ENCODE data around the gene CHRNB1.
"Not testable (repeated sequence)": the region's sequence is repeated elsewhere in the genome, so short reads cannot be mapped to it uniquely, and the experiment has no call there.

CHRNB1 gene

DNA sequence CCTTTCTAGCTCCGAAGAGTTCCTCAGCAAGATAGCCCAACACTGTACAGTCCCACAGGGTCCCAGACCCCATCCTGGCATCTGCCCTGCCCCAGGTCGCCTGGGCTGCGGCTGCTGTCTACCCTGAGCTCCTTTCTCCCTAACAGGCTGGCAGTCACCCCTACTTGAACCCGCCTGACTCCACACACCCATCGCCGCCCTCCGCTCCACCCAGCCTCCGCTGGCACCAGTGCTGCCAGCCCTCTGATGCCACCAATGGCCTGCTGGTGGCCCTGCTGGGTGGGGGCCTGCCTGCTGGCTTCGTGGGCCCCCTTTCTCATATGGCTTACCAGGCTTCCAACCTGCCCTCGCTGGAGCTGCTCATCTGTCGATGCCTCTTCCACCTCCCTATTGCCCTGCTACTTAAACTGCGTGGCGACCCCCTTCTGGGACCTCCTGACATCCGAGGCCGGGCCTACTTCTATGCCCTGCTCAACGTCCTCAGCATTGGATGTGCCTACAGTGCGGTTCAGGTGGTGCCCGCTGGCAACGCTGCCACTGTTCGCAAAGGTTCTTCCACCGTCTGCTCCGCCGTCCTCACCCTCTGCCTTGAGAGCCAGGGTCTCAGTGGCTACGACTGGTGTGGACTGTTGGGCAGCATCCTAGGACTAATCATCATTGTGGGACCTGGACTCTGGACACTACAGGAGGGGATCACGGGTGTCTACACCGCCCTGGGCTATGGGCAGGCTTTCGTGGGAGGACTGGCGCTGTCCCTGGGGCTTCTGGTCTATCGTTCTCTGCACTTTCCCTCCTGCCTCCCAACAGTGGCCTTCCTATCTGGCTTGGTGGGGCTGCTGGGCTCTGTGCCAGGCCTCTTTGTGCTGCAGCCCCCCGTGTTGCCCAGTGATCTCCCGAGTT, 37.2 kb downstream of the CHRNB1 start:
- DNase-seq (ENCODE audit: insufficient read length, low spot score); FAIRE-seq: not testable (repeated sequence)

DNA sequence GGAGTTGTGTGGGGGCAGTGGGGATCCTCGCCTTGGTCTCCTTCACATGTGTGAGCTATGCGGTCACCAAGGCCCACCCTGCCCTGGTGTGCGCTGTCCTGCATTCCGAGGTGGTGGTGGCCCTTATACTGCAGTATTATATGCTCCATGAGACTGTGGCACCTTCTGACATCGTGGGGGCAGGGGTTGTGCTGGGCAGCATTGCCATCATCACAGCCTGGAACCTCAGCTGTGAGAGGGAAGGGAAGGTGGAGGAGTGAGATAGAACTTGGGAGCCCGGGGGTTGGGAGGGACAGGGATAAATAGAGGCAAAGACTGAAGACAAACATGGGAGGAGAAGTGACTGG, 37.9 kb downstream of the CHRNB1 start:
- not testable (repeated sequence) for DNase-seq (ENCODE audit: insufficient read length, low spot score); FAIRE-seq

DNA sequence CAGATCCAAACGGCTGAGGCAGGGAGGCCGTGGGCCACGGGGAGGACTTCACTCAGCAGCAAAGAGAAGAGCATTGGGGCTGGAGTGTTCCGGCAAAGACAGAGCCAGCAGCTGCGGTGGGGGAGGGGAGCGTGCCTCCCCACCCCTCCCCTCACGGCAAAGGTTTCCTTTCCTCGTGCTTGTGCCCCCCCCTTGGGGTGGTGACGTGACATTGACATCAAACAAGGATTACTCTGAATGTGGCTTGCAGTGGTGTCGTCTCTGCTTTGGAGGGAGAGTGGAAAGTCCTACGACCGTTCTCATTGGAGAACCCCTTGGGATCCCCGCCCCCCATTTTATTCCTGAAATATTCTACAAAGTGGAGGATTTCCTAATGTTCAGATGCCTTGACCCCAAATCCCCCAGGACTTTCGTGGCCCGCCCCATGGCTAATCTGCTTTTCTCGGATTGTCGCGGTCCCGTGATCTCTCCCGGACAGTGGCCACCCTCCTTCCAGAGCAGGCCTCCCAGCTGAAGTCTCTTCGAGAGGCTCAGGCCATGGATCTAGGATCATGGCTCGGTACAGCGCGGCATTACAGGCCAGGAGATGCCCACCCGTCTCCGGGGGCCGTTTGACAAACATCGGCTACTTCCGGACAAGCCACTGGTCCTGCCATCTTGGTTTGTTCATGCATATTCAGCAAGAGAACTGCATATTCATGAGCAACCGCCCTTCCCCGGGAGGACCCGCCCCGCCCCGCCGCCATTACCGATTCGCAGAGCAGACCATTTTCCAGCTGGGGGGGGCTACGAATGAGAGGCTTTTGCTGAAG, 38.6 kb downstream of the CHRNB1 start:
- FAIRE-seq: no peak
- peak; percentile 67 for DNase-seq (ENCODE audit: insufficient read length, low spot score)

DNA sequence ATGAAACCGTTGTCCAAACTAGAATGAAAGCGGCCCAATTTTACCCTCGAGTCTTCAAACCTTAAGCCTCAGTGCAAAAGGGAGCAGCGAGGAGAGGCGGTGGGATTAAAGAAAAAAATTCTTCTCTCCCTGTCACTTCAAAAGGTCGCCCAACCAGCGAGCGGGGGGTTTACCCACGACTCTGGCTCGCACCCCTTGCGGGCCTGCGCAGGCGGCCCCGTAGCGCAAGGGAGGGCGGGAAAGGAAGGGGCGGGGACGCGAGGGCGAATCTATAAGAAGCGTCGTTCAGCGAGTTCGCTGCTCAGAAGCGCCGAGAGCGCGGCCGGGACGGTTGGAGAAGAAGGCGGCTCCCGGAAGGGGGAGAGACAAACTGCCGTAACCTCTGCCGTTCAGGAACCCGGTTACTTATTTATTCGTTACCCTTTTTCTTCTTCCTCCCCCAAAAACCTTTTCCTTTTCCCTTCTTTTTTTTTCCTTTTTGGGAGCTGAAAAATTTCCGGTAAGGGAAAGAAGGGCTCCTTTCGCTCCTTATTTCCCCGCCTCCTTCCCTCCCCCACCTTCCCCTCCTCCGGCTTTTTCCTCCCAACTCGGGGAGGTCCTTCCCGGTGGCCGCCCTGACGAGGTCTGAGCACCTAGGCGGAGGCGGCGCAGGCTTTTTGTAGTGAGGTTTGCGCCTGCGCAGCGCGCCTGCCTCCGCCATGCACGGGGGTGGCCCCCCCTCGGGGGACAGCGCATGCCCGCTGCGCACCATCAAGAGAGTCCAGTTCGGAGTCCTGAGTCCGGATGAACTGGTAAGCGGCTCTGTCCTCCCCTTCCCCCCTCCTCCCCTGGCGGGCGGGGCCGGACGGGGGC, 39.4 kb downstream of the CHRNB1 start, which contains the start of gene POLR2A:
Gene POLR2A (plus strand): TSS at position 300 of the 852 bp plus-strand sequence.
- peak; percentile 85 for DNase-seq (ENCODE audit: insufficient read length, low spot score)
- peak; percentile 97 for FAIRE-seq

DNA sequence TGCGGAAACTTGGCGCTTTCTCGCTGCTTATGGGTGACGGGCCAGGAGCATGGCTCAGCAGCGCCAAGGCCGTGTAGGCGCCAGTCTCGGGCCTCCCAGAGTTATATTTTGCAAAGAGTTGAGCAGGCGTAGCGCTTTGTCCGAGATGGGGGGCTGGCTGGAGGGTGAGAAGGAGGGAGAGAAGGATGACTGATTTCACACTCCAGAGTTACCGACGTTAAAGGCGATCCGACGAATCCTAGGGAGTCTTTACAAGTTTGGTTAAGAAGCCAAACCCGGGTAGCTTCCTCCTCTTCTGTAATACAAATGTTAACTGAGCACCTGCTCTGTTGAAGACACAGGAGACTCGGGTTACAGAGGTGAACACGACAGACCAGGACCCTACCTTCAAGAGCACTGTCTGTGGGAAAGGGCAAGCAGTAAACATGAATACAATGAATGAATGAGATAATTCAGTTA, 40.1 kb downstream of the CHRNB1 start:
- DNase-seq (ENCODE audit: insufficient read length, low spot score): no peak

DNA sequence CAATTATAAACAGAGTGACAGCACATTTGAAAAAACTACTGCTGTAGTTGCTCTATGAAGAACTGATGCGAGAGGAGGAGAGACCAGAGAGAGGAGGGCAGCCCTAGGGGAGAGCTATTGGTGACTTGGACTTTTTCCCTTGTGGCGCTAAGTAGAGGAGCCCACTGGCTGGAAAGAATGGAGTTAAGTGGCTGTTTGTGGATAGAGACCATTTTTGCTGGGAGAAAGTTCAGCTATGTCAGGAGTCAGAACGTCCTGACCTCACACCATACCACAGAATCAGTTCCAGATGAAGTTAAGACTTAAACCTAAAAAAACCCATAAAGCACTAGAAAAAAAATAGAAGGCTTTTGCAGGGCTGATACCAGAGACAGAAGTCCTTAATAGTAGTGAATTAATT, 41.3 kb downstream of the CHRNB1 start:
- DNase-seq (ENCODE audit: insufficient read length, low spot score): no peak
- peak; percentile 52 for FAIRE-seq

More for the DNA sequence above, 40.1 kb downstream of the CHRNB1 start:
- FAIRE-seq: no peak

DNA sequence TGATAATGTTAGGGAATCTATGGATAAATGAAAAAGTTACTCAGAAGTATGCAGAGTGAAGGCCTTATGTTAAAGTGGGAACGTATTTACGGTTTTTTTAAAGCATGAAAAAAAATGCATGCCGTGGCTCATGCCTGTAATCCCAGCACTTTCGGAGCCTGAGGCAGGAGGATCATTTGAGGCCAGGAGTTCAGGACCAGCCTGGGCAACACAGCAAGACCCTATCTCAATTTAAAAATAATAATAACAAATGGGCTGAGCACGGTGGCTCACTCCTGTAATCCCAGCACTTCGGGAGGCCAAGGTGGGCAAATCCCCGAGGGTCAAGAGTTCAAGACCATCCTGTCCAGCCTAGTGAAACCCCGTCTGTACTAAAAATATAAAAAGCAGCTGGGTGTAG, 45.3 kb downstream of the CHRNB1 start:
- DNase-seq (ENCODE audit: insufficient read length, low spot score) (no peak), FAIRE-seq (no peak)

DNA sequence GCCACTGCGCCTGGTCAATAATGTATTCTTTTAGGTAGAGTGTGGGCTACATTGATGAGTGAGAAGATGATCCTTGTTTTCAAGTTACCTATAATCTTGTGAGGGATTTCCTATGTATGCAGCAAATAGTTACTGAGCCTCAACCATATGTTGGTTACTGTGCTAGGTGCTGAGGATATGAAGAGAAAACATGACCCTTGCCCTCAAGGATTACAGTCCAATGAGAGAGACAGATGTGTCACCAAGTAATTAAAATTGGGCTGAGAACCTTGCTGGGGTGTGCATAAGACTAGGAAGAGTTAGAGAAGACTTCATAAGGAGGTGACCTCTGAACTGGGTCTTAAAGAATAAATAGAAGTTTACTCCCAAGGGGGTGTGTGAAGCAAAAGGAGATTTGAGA, 46.7 kb downstream of the CHRNB1 start:
- no peak for FAIRE-seq
- DNase-seq (ENCODE audit: insufficient read length, low spot score): no peak

DNA sequence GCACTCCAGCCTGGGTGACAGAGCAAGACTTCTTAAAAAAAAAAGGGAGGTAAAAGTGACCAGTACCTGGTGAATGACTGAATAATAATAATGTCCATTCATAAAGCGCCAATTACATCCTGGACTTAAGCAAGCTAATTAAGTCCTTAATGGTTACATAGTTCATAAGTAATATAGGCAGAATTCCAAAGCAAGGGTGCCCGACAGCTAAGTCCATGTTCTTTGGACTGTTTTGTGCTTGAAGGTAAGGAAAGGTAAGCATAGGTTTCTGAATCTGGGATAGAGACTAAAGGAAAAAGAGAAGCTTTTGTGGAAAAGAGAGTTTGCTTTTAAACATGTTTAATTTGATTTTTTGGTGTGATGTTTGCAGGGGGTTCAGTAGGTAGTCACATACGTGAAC, 49.1 kb downstream of the CHRNB1 start:
- DNase-seq (ENCODE audit: insufficient read length, low spot score) (no peak), FAIRE-seq (no peak)

DNA sequence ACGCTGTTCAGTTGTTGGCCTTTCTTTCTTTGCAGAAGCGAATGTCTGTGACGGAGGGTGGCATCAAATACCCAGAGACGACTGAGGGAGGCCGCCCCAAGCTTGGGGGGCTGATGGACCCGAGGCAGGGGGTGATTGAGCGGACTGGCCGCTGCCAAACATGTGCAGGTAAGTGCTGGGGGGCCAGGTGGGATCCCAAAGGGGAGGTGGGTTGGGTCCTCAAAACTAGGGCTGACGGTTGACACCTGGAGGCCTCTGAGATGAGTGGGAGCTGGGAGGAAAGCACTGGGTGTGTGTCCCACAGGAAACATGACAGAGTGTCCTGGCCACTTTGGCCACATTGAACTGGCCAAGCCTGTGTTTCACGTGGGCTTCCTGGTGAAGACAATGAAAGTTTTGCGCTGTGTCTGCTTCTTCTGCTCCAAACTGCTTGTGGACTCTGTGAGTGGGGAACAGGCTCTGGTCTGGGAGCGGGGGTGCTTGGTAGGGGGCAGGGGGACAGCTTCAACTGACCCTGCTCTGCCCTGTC, 51.1 kb downstream of the CHRNB1 start:
- no peak for FAIRE-seq

DNA sequence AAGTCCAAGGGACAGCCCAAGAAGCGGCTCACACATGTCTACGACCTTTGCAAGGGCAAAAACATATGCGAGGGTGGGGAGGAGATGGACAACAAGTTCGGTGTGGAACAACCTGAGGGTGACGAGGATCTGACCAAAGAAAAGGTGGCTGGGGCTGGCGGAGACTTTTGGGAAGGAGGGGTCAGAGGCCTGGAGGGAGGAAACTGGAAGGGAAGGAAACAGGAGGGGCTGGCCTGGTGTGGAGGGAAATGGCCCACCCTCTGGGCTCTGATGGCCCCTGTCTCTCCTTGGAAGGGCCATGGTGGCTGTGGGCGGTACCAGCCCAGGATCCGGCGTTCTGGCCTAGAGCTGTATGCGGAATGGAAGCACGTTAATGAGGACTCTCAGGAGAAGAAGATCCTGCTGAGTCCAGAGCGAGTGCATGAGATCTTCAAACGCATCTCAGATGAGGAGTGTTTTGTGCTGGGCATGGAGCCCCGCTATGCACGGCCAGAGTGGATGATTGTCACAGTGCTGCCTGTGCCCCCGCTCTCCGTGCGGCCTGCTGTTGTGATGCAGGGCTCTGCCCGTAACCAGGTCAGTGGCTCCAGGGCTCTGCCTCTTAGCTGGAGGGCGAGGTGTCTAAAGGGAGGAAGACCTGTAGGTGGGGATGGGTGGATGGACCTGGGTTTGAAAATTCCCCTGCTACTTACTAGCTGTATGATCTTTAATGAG, 51.8 kb downstream of the CHRNB1 start:
- FAIRE-seq (no peak), DNase-seq (ENCODE audit: insufficient read length, low spot score) (no peak)

More for the DNA sequence above, 51.1 kb downstream of the CHRNB1 start:
- no peak for DNase-seq (ENCODE audit: insufficient read length, low spot score)

DNA sequence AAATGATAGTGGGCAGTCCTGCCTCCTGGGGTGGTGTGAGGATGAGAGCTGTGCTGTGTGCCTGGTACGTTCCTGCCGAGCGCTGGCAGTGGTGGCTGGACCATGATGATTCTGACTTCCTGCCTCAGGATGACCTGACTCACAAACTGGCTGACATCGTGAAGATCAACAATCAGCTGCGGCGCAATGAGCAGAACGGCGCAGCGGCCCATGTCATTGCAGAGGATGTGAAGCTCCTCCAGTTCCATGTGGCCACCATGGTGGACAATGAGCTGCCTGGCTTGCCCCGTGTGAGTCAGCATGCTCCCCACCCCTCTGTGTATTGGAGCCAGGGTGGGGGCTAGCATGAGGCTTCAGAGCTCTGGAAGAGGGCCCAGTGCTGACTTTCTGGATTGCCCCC, 52.4 kb downstream of the CHRNB1 start:
- DNase-seq (ENCODE audit: insufficient read length, low spot score) (no peak), FAIRE-seq (no peak)

DNA sequence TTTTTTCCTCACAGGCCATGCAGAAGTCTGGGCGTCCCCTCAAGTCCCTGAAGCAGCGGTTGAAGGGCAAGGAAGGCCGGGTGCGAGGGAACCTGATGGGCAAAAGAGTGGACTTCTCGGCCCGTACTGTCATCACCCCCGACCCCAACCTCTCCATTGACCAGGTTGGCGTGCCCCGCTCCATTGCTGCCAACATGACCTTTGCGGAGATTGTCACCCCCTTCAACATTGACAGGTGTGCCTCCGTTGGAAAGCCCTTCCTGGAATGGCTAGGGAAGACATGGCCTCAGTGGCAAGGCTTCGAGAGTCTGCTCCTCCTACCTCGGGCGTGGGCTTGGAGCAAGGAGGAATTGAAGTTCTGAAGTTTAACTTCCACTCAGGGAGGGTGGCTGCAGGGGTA, 52.8 kb downstream of the CHRNB1 start:
- no peak for DNase-seq (ENCODE audit: insufficient read length, low spot score)
- FAIRE-seq: no peak

DNA sequence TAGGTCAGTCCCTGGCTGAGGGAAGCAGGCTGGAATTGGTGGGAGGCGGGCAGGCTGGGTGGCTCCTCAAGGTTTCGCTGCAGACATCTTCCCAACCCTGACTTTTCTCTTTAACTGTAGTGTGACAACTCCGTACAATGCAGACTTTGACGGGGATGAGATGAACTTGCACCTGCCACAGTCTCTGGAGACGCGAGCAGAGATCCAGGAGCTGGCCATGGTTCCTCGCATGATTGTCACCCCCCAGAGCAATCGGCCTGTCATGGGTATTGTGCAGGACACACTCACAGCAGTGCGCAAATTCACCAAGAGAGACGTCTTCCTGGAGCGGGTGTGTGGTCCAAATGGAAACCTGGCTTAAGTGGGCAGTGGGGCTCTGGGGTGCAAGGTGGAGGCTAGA, 54.3 kb downstream of the CHRNB1 start:
- DNase-seq (ENCODE audit: insufficient read length, low spot score) (no peak), FAIRE-seq (no peak)

DNA sequence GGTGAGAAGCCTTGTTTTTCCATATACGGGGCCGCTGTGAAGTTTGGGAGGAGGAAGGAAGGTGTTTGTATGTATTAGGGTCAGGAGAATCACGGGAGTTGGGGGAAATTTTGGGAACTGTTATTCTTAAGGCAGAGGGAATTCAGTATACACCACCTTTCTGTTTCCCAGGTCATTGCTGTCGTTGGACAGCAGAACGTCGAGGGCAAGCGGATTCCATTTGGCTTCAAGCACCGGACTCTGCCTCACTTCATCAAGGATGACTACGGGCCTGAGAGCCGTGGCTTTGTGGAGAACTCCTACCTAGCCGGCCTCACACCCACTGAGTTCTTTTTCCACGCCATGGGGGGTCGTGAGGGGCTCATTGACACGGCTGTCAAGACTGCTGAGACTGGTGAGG, 56.9 kb downstream of the CHRNB1 start:
- DNase-seq (ENCODE audit: insufficient read length, low spot score) (no peak), FAIRE-seq (no peak)

DNA sequence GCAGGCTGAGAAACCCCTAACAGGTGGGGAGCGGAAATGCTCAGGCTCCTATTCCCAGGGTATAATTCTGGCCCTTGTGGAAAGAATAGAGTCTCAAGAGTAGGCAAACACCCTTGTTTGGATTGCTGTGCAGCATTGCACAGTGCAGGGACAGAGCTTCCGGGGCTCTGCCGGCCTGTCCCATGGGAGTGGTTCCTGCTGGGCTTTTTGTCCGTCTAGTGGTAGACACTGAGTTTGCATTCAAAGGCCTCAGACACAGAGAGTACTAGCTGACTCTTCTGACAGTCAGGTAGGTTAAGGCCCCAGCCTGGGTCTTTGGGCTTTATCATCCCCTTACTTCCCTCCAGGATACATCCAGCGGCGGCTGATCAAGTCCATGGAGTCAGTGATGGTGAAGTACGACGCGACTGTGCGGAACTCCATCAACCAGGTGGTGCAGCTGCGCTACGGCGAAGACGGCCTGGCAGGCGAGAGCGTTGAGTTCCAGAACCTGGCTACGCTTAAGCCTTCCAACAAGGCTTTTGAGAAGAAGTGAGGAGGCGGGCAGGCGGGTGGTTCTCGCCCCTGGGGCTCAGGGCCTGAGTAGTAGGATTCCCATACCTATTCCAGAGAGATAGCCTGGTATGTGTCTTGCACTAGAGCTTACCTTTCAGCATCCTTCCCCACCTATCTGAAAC, 57.4 kb downstream of the CHRNB1 start:
- DNase-seq (ENCODE audit: insufficient read length, low spot score) (no peak), FAIRE-seq (no peak)

DNA sequence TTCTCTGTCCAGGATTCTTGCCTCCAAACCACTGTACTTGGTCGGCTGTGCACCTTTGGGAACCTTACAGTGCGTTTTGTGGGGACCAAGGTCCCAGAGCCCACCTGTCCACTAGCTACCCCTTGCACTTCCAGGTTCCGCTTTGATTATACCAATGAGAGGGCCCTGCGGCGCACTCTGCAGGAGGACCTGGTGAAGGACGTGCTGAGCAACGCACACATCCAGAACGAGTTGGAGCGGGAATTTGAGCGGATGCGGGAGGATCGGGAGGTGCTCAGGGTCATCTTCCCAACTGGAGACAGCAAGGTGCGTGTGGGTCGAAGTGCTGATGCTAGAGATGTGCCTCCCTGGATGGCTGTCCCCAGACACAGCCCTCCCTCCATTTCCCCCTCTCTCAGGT, 58.1 kb downstream of the CHRNB1 start:
- FAIRE-seq: no peak

DNA sequence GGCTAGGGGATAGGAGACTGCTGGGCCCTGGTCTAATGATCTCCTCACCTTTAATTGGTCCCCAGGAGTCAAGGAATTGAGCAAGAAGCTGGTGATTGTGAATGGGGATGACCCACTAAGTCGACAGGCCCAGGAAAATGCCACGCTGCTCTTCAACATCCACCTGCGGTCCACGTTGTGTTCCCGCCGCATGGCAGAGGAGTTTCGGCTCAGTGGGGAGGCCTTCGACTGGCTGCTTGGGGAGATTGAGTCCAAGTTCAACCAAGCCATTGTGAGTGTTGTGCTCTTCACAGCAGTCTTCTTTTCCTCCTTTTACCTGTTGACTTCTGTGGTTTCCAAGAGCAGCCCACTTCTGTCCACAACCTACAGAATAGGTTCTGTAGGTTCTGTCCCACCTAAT, 58.7 kb downstream of the CHRNB1 start:
- no peak for DNase-seq (ENCODE audit: insufficient read length, low spot score)
- FAIRE-seq: no peak

More for the DNA sequence above, 58.1 kb downstream of the CHRNB1 start:
- DNase-seq (ENCODE audit: insufficient read length, low spot score): no peak

Data from GM19239 (cell line).